ENCODE results near the gene MDP1. TPM values are rescaled to one million over a fixed set of nuclear protein-coding genes. Genes with fewer than 3 reads are reported as not detected.

MDP1 gene
- polyA plus RNA-seq, result 7.0 to 7.5 TPM (median 7.3 TPM) in 3 replicates
- polyA plus RNA-seq (2011; ENCODE audit: low read depth), result 4.2 TPM
- 5.0 and 6.9 TPM in 2 replicates for polyA plus RNA-seq (2011; cell fraction: cytosol; rRNA removed)
- polyA plus RNA-seq (2011; cell fraction: nucleus; rRNA removed), result 8.9 and 10.8 TPM in 2 replicates
- polyA plus RNA-seq (2012; ENCODE audit: low replicate concordance), result 4.3 and 9.4 TPM in 2 replicates
- 2.3 to 3.2 TPM in 2 of 3 replicates, not detected in the other for polyA minus RNA-seq
- polyA minus RNA-seq (2011; cell fraction: cytosol; rRNA and poly(A)+ RNA removed), result 3.1 TPM
- 2.6 and 3.4 TPM in 2 replicates for polyA minus RNA-seq (2011; cell fraction: nucleus; rRNA and poly(A)+ RNA removed)

DNA sequence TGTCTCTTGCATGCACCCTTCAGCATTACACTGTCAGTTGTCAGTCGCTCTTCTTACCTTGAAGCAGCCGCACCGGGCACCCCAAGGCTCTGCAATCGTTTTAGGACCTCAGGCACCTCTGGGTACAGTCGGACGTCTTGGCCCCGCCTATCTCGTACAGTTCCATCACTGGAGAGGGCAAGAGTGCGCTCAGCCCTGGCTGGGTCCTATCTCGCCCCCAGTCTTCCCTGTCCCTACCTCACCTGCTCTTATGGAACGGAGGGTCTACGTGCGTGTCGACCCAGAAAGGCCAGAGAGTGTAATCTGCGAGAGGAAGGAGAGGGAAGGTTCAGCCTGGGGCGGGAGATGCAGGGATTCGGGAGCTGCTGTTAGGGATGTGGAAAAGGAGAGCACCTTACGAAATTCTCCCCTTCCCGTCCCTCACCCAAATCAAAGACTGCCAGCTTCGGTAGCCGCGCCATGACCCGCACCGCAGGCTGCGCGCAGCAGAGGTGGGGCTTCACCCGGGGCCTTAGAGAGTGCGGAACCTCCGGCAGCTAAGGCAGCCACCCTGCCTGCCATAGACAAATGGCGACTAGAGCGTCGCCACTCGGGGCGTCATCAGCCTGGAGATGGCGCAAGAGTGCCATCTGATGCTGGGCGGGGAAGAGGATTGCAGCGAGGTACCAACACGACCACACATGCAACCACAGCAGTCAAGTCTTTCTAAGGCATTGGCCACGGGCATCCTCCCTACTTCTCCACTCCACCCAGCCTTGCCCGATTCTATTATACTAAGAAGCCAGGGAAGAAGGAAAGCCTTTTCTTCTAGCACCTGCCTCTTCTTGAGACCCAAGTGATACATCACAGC lies at the start of gene MDP1:
TSS of gene MDP1 (minus strand) at position 572 of the 850 bp plus-strand sequence. CDS start at position 461, 111 bp downstream.
- Histone ChIP-seq H3K9me3 (ENCODE audit: control insufficient read depth, low read depth, low read length) (no peaks in the 10 kb centered on the region), H3K4me1 (ENCODE audit: control insufficient read depth, extremely low read depth, insufficient read depth, low read length) (peaks cover 12% of the 10 kb centered on the region), H3K9me1 (ENCODE audit: control insufficient read depth, extremely low read depth, insufficient read depth, low read length) (no peaks in the 10 kb centered on the region), H4K20me1 (ENCODE audit: control insufficient read depth, extremely low read depth, insufficient read depth, low read length) (no peaks in the 10 kb centered on the region), H3K36me3 (ENCODE audit: control insufficient read depth in 2 of 2, extremely low read depth in 1 of 2, insufficient read depth in 2 of 2, low read length in 2 of 2) (peaks cover 10 to 14% of the 10 kb centered on the region in 2 experiments), H3K79me2 (ENCODE audit: control insufficient read depth, insufficient read depth, low read length) (peaks cover 27% of the 10 kb centered on the region), H3K4me2 (ENCODE audit: control insufficient read depth, extremely low read depth, insufficient read depth, low read depth, low read length) (peak within 1 kb of the TSS; percentile 94), H3K4me3 (ENCODE audit: control insufficient read depth in 2 of 3, extremely low read depth in 1 of 3, insufficient read depth in 2 of 3, low read depth in 1 of 3, low read length in 3 of 3) (peak within 1 kb of the TSS; percentile 45 to 92 (median 79)), H3K27me3 (ENCODE audit: control insufficient read depth, extremely low read depth, insufficient read depth, low read length) (no peaks in the 10 kb centered on the region), H3K27ac (ENCODE audit: control insufficient read depth, insufficient read depth, low read length) (peak within 1 kb of the TSS; percentile 81), H2AFZ (ENCODE audit: control insufficient read depth, low read length) (peak within 1 kb of the TSS; percentile 98), H3K9ac (ENCODE audit: control insufficient read depth, extremely low read depth, insufficient read depth, low read length) (peak within 1 kb of the TSS; percentile 80)
- DNase-seq (ENCODE audit: low read depth, low spot score) (no peak), FAIRE-seq (no peak)
- dilution Hi-C loops (cut with MboI; ENCODE audit: extremely low pct_ligation_motif_present, low sequenced_read_pairs), result no loop called here
- TF ChIP-seq, protein P1, sequence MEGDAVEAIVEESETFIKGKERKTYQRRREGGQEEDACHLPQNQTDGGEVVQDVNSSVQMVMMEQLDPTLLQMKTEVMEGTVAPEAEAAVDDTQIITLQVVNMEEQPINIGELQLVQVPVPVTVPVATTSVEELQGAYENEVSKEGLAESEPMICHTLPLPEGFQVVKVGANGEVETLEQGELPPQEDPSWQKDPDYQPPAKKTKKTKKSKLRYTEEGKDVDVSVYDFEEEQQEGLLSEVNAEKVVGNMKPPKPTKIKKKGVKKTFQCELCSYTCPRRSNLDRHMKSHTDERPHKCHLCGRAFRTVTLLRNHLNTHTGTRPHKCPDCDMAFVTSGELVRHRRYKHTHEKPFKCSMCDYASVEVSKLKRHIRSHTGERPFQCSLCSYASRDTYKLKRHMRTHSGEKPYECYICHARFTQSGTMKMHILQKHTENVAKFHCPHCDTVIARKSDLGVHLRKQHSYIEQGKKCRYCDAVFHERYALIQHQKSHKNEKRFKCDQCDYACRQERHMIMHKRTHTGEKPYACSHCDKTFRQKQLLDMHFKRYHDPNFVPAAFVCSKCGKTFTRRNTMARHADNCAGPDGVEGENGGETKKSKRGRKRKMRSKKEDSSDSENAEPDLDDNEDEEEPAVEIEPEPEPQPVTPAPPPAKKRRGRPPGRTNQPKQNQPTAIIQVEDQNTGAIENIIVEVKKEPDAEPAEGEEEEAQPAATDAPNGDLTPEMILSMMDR (optimal IDR thresholded peaks at IDR 0.05 in 1 of 3, IDR thresholded peaks at IDR 0.05 in 1 of 3, conservative IDR thresholded peaks at IDR 0.05 in 1 of 3; ENCODE audit: extremely low read depth in 1 of 3, insufficient read depth in 2 of 3, low read length in 3 of 3), result peak; percentile 46 to 99 (median 71)
- TF ChIP-seq EZH2 (IDR thresholded peaks at IDR 0.05; ENCODE audit: low read length), result no peak

DNA sequence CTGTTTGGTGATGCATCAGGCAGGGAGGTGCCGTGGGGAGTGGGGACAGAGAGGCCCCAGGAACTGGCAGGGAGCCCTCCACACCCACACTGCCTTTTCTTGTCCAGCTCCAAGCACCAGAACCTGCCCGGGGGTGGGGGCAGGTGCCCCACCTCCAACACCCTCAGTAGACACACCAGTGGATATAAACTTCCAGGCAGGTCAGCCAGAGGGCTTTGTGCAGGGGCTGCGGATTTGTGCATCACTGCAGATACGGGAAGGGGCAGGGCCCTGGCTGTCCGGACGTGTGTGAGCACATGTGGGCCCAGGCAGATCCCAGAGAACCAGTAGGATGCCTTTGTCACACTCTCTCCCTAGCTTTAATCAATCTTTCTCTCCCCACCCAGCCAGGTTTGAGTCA lies 48.4 kb upstream of the MDP1 start:
- no peak overlapping the region for H2AFZ ChIP-seq (ENCODE audit: control insufficient read depth, low read length)
- peak overlapping the region; percentile 3 for H3K9ac ChIP-seq (ENCODE audit: control insufficient read depth, extremely low read depth, insufficient read depth, low read length)
- peaks cover 15 to 24% of the 10 kb centered on the region in 2 experiments for H3K36me3 ChIP-seq (ENCODE audit: control insufficient read depth in 2 of 2, extremely low read depth in 1 of 2, insufficient read depth in 2 of 2, low read length in 2 of 2)
- peaks cover 24% of the 10 kb centered on the region for H3K4me1 ChIP-seq (ENCODE audit: control insufficient read depth, extremely low read depth, insufficient read depth, low read length)
- FAIRE-seq, result peak; percentile 74
- H3K4me2 ChIP-seq (ENCODE audit: control insufficient read depth, extremely low read depth, insufficient read depth, low read depth, low read length), result peak overlapping the region; percentile 46
- no peak for DNase-seq (ENCODE audit: low read depth, low spot score)
- H3K9me3 ChIP-seq (ENCODE audit: control insufficient read depth, low read depth, low read length), result no peaks in the 10 kb centered on the region
- H3K9me1 ChIP-seq (ENCODE audit: control insufficient read depth, extremely low read depth, insufficient read depth, low read length), result no peaks in the 10 kb centered on the region
- H3K4me3 ChIP-seq (ENCODE audit: control insufficient read depth in 2 of 3, extremely low read depth in 1 of 3, insufficient read depth in 2 of 3, low read depth in 1 of 3, low read length in 3 of 3), result peak overlapping the region in 1 of 3 experiments; percentile 9
- H3K27ac ChIP-seq (ENCODE audit: control insufficient read depth, insufficient read depth, low read length), result peak overlapping the region; percentile 27
- TF ChIP-seq, protein P1 (optimal IDR thresholded peaks at IDR 0.05 in 1 of 3, IDR thresholded peaks at IDR 0.05 in 1 of 3, conservative IDR thresholded peaks at IDR 0.05 in 1 of 3; ENCODE audit: extremely low read depth in 1 of 3, insufficient read depth in 2 of 3, low read length in 3 of 3), result no peak
- TF ChIP-seq EZH2 (IDR thresholded peaks at IDR 0.05; ENCODE audit: low read length), result no peak
- no peaks in the 10 kb centered on the region for H3K27me3 ChIP-seq (ENCODE audit: control insufficient read depth, extremely low read depth, insufficient read depth, low read length)
- no peaks in the 10 kb centered on the region for H4K20me1 ChIP-seq (ENCODE audit: control insufficient read depth, extremely low read depth, insufficient read depth, low read length)
- dilution Hi-C loops (cut with MboI; ENCODE audit: extremely low pct_ligation_motif_present, low sequenced_read_pairs), result no loop called here
- H3K79me2 ChIP-seq (ENCODE audit: control insufficient read depth, insufficient read depth, low read length), result no peaks in the 10 kb centered on the region
